Stimulated activated CD4-positive, alpha-beta T cell treated with anti-CD3 and anti-CD28 coated beads, Interleukin-4, amount 100 ng/mL, for 4 hours (primary cell): Measurements from ENCODE around the gene FBXL7.

Experiments used
- DNase-seq, 2 experiments: peaks; one replicate each; pipeline ENCODE4 v3.0.0-alpha.2; 2020

FBXL7 gene

DNA sequence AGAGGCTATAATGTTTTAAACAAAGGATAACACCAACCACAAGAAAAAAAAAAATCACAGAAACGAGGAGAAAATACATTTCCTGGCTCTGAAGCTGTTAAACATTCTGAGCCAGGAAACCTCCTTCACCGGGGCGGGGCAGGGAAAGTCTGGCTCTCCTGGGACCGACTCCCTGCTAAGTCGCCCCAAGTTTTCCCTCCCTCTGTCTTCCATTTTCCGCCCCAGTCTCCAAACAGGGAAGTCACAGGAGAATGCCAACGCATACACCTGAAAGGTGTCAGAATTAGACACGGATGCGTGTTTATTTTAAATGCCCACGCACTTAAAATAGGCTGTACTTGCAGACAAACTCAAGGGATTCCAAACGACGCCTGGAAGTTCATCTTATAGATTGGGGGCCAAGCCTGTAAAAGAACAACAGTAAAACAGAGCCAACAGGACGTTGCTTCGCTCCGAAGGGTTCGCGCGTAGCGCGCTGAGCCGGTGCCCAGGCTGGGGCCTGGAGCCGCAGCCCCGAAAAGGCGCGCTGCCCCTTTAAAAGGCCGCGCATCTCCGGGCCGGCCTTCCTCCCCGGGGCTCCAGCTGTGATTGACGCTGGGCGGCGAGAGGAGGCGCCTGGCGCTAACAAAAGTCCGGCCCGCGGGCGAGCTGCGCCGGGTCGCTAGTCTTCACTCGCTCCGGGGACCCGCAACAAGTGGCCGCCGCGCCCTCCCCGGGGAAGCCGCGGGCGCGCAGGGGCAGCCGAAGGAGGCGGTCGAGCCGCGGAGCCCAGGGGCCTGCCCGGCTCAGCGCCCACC, at the start of gene FBXL7:
Gene FBXL7, plus strand, starts transcription at position 653 of the 797 bp plus-strand sequence.
- no peak for DNase-seq

GRCh38 chr5:15450473-15450872, 49.5 kb upstream of the FBXL7 start:
- no peak for DNase-seq

DNA sequence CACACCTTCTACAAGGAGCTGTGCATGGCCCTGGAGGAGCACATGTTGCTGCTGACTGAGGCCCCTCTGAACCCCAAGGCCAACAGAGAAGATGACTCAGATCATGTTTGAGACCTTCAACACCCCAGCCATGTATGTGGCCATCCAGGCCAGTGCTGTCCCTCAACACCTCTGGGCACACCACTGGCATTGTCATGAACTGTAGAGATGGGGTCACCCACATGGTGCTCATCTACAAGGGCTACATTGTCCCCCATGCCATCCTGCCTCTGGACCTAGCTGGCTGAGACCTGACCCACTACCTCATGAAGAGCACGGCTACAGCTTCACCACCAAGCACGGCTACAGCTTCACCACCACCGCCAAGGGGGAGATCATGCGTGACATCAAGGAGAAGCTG, 49.0 kb upstream of the FBXL7 start:
- DNase-seq = no peak

GRCh38 chr5:15452030-15452429, 48.0 kb upstream of the FBXL7 start:
- no peak for DNase-seq

DNA sequence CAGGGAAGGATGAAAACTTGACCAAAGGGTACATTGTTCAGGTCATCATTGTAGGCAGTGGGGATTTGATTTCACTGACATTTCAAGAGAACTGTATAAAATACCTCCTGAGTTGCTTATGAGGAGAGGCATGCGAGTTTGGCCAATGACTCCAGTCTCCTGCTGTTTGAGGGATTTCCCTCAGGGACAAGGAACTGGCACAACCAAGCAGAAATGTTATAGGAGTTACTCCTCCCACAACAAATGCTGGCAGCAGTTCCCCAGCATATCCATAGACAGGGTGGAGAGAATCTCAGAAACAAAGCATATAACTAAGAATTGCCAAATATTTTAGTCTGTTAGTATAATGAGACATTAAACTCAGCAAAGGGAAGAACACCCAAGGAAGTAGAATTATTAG, 47.2 kb upstream of the FBXL7 start:
- no peak for DNase-seq

- no peak for DNase-seq
These were observed 40.8 kb upstream of the FBXL7 start for GRCh38 chr5:15459200-15459599.

DNA sequence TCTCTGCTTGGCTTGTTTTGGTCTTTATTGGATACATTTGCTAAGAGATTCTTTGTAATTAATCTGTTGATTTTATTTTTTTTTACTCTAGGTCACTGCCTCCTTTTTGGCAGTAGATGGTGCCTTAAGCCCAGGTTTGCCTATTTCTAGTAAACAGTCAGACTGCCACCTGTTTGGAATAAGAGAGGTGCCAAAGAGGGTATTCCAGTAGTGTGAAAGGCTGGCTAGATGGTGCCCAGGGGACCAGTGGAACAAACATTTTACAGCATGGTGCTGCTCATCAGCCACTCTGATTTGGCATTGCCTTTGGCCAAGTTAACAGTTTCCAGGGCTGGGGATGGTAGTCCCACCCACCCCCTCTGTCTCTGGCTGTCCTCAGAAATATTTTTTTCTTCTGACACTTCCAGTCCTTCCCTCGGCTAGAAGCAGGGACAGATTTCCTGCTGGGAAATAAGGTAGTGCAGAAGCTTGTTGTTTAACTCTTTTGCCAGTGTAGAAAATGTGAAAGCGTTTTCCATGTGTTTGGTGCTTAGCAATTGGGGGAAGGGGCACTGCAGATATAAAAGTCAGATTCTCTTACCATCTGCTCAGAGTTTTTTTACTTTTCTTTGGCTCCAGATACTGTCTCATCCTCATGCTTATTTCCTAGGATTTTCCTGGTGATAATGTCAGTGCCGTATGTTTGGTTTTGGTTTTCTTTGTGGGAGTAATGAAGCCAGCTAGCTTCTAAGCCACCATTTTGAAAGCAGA, 36.6 kb upstream of the FBXL7 start:
- no peak for DNase-seq

DNA sequence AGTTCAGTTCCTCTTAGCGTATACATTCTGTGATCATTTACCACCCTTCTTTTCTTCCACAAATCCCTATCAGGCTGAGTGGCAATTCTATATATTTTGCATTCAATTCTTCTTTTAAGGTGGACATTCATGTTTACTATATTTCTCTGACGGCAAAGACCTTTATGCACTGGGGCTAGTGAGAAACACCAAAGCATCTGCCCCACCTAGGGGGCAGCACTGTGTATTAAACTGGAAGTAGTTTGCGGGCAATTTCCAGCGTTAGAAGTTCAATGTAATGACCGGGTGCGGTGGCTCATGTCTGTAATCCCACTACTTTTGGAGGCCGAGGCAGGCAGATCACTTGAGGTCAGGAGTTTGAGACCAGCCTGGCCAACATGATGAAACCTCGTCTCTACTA, 27.9 kb upstream of the FBXL7 start:
- DNase-seq = no peak

DNA sequence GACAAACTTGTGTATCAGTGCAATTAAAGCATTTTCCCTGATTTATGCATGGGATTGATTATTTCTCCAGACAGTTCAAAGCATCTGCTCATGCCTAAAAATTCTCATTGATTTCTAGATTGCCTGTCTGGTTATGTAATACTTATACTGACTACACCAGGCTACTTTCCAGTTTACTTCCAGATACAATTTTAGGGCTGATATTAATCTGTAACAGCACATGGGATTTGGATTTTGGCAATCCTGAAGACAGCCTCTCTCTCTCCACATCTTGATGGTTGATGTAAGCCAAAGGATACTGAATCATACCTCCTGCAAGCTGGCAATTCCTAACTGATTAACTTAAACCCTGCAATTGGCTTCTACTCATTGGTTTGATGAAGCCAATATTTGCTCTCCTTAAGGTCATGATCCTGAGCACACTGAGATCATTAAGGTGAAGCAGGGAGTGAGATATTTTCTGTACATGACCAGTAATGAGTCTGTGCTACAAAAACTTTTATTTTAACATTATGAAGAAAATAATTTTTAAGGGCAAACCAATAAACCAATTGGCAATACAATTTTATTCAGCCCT, 25.7 kb upstream of the FBXL7 start:
- DNase-seq = no peak

DNA sequence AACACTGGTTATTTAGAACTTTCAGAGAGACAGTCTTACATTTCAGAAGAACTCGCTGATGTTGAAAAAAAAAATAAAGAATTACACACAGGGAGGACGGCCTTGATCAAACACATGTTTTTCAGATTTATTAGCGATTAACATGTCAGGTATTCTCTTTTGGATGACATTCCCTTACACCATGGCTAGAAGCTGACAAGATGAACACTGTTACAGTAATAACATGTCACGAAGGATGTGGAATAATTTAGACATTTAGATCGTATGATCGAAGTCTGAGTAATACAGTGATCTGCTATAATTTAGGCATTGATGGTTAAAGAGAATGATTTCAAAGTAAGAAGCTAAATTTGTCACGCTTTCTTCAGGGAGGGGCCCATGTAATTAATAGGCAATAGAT, 24.6 kb upstream of the FBXL7 start:
- no peak for DNase-seq

GRCh38 chr5:15476977-15477376, 23.0 kb upstream of the FBXL7 start:
- no peak for DNase-seq

DNA sequence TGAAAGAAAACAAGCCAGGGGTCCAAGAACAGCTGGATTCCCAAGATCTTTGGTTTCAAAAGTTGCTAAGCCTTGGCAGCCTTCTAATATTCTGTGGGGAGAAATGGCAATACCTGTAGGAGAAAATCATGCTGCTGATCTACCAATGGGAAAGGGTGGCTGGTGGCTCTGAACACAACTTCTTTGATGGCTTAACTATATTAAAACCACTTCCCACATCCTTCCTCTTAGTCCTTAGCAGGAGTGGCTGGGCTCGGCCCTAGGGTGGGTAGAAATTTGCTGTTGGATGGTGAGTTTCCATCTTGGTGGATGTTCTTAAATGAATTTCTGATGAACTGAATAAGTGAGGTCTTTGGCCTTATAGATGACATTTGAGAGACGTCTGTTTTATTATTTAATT, 19.5 kb upstream of the FBXL7 start:
- DNase-seq = no peak

- DNase-seq = no peak
These were observed 16.5 kb upstream of the FBXL7 start for GRCh38 chr5:15483351-15484097.

DNA sequence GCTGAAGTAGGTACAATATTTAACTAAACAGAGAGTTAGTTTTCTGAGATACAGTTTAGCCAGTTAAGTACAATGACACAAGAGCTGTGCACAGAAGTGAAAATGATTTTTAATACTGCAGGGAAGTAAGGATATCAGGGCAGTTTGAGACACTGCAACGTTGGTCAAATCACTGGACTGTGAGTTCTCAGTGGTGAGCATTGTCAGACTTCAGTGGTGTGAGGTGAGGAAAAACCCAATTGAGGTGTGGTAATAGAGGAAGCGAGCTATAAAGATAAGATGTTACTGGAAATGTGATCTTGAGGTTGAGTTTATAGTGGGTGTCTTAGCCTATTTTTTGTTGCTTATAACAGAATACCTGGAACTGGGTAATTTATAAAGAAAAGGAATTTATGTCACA, 12.8 kb upstream of the FBXL7 start:
- no peak for DNase-seq

- no peak for DNase-seq
These were observed 10.3 kb upstream of the FBXL7 start for GRCh38 chr5:15489571-15490235.

- DNase-seq = no peak
These were observed 7.4 kb upstream of the FBXL7 start for GRCh38 chr5:15492545-15492944.

- no peak for DNase-seq
These were observed 6.5 kb upstream of the FBXL7 start for GRCh38 chr5:15493501-15493900.

DNA sequence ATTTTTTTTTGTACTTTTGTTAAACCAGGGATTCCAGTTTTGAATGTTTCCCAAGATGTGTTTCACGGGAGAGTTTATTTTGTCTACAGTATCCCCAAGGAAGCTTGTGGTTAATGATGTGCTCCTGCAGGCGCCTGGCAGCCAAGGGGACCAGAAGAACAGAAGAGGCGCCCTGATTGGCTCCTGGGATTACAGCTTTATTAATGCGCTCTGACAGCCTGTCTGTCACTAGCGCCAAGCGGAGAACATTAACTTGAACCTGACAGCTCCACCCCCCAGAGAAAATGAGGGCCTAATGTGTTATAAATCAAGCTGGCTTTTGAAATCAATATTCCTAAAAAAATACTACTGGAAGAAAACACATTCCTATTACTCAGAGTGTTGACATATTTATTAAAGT, 5.0 kb upstream of the FBXL7 start:
- DNase-seq = no peak

DNA sequence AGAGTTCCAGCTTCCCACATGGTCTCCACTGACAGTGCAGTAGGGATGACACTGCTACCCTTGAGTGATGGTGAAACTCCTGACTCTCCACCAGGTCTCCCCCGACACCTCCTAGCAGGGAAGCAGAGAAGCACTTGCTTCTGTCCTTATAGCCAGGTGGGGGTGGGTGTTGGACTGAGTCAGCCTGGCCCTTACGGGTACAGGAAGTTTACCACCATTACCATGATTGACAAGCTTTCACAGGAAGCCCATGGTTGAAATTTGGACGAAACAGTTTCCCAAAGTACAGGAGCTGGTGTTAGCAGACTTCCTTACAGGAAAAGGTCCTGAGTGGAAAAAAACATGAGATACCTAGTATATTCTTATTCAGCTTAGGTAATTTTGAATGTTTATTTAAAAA, 3.1 kb upstream of the FBXL7 start:
- no peak for DNase-seq

DNA sequence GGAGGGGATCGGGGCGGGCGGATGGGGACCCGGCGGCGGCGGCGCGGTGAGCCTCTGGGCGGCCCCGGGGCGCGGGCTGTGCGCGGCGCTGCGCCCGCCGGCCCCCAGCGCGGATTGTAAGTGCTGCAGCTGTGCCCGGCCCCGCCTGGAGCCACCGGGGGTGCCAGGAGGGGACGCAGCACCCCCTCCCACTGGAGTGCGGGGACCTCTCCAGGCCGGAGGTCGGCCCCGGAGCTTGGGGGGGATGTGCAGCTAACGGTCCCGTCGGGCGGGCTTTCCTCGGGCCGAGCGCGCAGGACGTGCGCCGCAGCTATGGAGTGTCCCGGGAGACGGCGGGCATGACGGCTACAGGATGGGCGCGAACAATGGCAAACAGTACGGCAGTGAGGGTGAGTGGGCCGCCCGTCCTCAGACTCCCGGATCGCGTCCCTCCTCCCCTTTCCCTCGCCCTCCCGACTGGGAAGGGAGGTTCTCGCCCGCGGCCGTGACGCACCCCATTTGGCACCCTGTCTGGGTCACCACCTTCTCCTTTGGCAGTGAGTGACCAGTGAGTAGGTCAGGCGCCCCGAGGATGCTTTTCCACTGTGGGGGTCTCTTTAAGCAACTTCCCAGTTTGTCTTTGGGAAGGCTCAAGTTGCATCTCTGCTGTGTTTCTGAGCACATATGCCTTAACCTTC, 483 bp downstream of the FBXL7 start:
- DNase-seq = no peak

DNA sequence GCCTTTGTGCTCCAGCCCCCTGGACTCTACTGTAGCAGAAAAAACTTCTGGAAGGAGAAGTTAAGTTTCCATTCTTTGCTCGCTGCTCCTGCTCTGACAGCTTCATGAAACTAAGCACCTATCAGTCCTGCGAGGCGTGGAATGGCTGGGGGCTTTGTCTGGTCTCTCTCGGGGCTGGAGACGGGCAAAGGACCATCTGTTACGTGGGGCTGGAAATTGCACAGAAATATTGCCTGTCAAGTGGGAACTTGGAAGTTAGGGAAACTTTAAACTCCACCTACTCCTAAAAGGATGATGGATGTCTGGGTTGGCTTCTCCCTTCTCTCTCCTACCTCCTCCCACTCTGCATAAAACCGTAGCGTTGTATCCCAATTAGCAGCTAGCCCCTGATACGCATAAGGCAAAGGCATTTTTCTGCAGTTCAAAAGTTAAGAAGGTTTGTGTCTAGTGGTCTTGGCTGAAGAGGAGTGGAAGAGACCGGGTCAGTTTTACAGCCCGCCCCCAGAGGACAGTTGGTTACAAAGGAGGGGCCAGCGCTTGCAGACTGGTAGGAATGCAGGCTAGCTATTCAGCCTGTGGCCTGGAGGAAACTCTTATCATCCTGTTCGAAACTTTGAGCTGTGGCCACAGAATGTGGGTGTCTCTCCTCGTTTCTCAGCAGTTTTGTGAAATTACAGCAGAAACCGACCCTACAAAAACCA, 1.3 kb downstream of the FBXL7 start:
- DNase-seq = no peak

DNA sequence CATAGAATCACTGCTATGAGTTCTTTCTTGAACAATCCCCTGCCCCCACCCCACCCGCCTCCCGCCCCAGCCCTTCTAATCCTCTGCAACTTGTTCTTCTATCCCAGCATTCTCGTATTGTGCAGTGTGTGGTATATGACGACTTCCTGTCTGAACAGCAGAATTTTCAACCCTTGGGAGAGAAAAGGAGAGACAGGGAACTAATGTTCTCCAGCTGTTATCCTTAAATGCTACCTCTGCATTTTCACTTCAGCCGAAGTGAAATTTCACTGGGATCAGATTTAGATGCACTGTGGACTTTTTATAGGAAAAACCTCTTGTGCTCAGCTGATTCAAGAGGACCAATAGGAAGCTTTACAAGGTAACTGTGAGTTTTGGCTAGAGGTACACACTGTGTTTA, 2.2 kb downstream of the FBXL7 start:
- DNase-seq = no peak
